ENCODE measurements around the gene USB1. TPM values are rescaled to one million over a fixed set of nuclear protein-coding genes. Genes with fewer than 3 reads are reported as not detected.

The USB1 gene
- total RNA-seq, 1 donor from 2014 or later = 44.2 TPM

DNA sequence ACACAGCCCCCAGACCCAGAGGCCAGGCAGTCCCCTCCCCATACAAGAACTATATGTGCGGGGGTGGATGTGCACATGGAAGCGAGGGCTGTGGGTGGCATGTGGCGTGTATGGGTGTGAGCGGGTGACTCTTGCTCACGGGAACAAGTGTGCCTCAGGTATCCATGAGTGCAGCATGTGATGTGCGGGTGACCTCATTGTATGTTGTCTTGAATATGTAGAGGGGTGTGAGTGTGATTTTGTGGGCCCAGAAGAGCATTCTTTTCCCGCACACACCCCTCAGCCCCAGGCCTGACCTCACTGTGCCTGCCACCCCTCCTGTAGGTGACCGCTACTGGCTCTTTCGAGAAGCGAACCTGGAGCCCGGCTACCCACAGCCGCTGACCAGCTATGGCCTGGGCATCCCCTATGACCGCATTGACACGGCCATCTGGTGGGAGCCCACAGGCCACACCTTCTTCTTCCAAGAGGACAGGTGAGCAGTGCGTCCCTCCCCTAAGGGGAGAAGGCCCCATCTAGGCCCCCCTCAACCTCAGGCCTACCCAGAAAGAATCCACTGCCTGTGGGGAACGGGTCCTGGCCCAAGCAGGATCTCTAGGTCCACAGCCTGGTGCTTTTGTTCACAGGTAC is 41.8 kb downstream of the USB1 start:
- Histone ChIP-seq H3K4me1 (no peaks in the 10 kb centered on the region), H3K4me3 (no peak overlapping the region), H3K27ac (no peak overlapping the region), H3K36me3 (no peaks in the 10 kb centered on the region), H3K9me3 (no peaks in the 10 kb centered on the region), H3K27me3 (no peaks in the 10 kb centered on the region)
- TF ChIP-seq POLR2AphosphoS5 (IDR thresholded peaks at IDR 0.05; ENCODE audit: insufficient read depth in 1 of 2, low read depth in 1 of 2) (no peak), POLR2A (IDR thresholded peaks at IDR 0.05) (no peak)
- TF ChIP-seq, protein P1, sequence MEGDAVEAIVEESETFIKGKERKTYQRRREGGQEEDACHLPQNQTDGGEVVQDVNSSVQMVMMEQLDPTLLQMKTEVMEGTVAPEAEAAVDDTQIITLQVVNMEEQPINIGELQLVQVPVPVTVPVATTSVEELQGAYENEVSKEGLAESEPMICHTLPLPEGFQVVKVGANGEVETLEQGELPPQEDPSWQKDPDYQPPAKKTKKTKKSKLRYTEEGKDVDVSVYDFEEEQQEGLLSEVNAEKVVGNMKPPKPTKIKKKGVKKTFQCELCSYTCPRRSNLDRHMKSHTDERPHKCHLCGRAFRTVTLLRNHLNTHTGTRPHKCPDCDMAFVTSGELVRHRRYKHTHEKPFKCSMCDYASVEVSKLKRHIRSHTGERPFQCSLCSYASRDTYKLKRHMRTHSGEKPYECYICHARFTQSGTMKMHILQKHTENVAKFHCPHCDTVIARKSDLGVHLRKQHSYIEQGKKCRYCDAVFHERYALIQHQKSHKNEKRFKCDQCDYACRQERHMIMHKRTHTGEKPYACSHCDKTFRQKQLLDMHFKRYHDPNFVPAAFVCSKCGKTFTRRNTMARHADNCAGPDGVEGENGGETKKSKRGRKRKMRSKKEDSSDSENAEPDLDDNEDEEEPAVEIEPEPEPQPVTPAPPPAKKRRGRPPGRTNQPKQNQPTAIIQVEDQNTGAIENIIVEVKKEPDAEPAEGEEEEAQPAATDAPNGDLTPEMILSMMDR (IDR thresholded peaks at IDR 0.05) = no peak
- no peak for DNase-seq (ENCODE audit: extremely low spot score in 2 of 2)
- intact Hi-C loops (cut with DNase I) = no loop called here

DNA sequence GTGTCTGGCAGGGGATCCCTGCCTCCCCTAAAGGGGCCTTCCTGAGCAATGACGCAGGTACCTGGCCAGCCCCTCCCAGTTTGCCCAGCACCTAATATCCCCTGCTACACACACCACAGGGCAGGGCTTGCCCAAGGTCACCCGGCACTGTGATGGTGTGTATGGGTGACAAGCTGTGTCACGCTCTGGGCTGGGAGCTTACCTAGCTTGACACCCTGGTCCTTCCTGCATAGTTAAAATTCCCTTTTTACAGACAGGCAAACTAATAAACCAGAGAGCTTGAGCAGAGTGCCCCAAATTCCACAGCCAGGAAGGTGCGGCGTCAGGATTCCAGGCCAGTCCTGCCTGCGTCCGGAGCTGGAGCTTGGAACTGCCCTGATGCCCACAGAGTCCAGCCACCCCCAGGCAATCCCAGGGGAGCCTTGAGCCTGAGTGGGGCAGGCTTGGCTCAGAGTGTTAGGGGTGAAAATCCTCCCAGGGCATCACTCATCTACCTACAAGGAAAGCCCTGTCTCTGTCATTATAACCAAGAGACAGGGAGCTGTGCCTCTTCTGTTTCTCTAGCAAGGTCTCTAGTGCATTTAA is 42.5 kb downstream of the USB1 start:
- no peak for DNase-seq (ENCODE audit: extremely low spot score in 2 of 2)
- H3K36me3 ChIP-seq = no peaks in the 10 kb centered on the region
- H3K27me3 ChIP-seq = no peaks in the 10 kb centered on the region
- TF ChIP-seq POLR2A (IDR thresholded peaks at IDR 0.05) (no peak), POLR2AphosphoS5 (IDR thresholded peaks at IDR 0.05; ENCODE audit: insufficient read depth in 1 of 2, low read depth in 1 of 2) (no peak)
- TF ChIP-seq, protein P1 (IDR thresholded peaks at IDR 0.05) = no peak
- intact Hi-C loops (cut with DNase I) = no loop called here
- no peaks in the 10 kb centered on the region for H3K9me3 ChIP-seq
- H3K4me1 ChIP-seq = no peaks in the 10 kb centered on the region
- H3K27ac ChIP-seq = no peak overlapping the region
- no peak overlapping the region for H3K4me3 ChIP-seq

DNA sequence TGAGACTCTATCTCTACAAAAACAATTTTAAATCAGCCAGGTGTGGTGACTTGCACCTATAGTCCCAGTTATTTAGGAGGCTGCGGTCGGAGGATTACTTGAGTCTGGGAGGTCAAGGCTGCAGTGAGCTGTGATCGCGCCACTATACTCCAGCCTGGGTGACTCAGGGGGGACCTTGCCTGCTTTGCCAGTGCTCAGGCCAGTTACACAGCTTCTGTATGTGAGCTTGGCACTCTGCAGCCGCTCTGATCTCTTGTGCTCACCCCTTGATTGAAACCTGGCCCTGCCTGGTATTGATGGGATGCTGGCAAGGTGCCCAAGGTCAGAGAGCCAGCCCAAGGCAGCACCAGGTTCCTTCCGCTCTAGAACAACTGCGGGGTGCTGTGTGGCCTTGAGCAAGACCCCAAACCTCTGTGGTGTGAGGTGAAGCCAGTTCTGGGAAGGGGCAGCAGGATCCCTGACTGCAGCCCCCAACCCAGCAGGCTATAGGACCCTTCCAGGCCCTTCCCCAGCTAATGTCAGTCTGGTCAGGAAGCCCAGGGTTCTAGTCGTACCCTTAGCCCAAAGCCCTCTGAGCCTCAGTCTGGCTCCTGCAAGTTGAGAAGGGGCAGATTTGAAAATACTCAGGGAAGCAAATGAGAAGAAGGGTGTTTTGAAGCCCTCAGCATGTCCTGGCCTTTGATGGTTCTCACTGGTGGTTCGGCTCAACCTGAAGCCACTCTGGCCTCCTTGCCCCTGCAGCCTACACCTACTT is 43.2 kb downstream of the USB1 start:
- Histone ChIP-seq H3K9me3 (no peaks in the 10 kb centered on the region), H3K4me3 (no peak overlapping the region), H3K36me3 (no peaks in the 10 kb centered on the region), H3K27ac (no peak overlapping the region), H3K27me3 (no peaks in the 10 kb centered on the region), H3K4me1 (no peaks in the 10 kb centered on the region)
- TF ChIP-seq POLR2A (IDR thresholded peaks at IDR 0.05) = no peak
- TF ChIP-seq, protein P1 (IDR thresholded peaks at IDR 0.05) = no peak
- TF ChIP-seq POLR2AphosphoS5 (IDR thresholded peaks at IDR 0.05; ENCODE audit: insufficient read depth in 1 of 2, low read depth in 1 of 2) = no peak
- intact Hi-C loops (cut with DNase I) = no loop called here
- DNase-seq (ENCODE audit: extremely low spot score in 2 of 2) = no peak

DNA sequence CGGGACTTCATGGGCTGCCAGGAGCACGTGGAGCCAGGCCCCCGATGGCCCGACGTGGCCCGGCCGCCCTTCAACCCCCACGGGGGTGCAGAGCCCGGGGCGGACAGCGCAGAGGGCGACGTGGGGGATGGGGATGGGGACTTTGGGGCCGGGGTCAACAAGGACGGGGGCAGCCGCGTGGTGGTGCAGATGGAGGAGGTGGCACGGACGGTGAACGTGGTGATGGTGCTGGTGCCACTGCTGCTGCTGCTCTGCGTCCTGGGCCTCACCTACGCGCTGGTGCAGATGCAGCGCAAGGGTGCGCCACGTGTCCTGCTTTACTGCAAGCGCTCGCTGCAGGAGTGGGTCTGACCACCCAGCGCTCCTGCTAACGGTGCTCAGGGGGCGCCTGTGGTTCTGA is 43.9 kb downstream of the USB1 start:
- intact Hi-C loops (cut with DNase I) = no loop called here
- no peak for DNase-seq (ENCODE audit: extremely low spot score in 2 of 2)
- Histone ChIP-seq H3K27me3 (no peaks in the 10 kb centered on the region), H3K36me3 (no peaks in the 10 kb centered on the region), H3K9me3 (no peaks in the 10 kb centered on the region), H3K4me1 (no peaks in the 10 kb centered on the region), H3K27ac (no peak overlapping the region), H3K4me3 (no peak overlapping the region)
- no peak for TF ChIP-seq POLR2AphosphoS5 (IDR thresholded peaks at IDR 0.05; ENCODE audit: insufficient read depth in 1 of 2, low read depth in 1 of 2)
- TF ChIP-seq, protein P1 (IDR thresholded peaks at IDR 0.05) = no peak
- TF ChIP-seq POLR2A (IDR thresholded peaks at IDR 0.05) = no peak

Measured in vagina (tissue), 2 donors.